Activated T-cell treated with anti-CD3 and anti-CD28 coated beads, Interleukin-2, amount 50 U/mL, for 72 hours (primary cell): ENCODE results near the gene NEURL2. TPM values are rescaled to one million over a fixed set of nuclear protein-coding genes. Genes with fewer than 3 reads are reported as not detected.
A peak's percentile ranks its signal among the peaks of the same experiment; 100 is the strongest.
"Not testable (repeated sequence)": the region's sequence is repeated elsewhere in the genome, so short reads cannot be mapped to it uniquely, and the experiment has no call there.

Experiments
- ATAC-seq, 2 donors: fragments of 150-1000 bp; cut with Tn5 transposase; replicated peaks in 1 of 2; 2 replicates each; pipeline ENCODE4 v1.10.0; 2021; ENCODE audit warnings: moderate library complexity in 2 of 2, mild to moderate bottlenecking in 1 of 2
- DNase-seq, 2 donors: peaks; one replicate each; pipeline ENCODE4 v3.0.0; 2021 to 2022; ENCODE audit warnings: mixed read lengths in 1 of 2
- H3K27ac Mint-ChIP-seq: one replicate; pipeline ENCODE4 v1.8.0; 2022; ENCODE audit warnings: mild to moderate bottlenecking, moderate library complexity, mixed read lengths
- H3K27me3 Mint-ChIP-seq: one replicate; pipeline ENCODE4 v1.8.0; 2022; ENCODE audit warnings: low read depth, mixed read lengths
- H3K36me3 Mint-ChIP-seq, 2 donors: one replicate each; pipeline ENCODE4 v1.8.0; 2022; ENCODE audit warnings: mixed read lengths in 2 of 2, mild to moderate bottlenecking in 1 of 2; ENCODE audit not compliant: insufficient read depth in 2 of 2
- H3K4me1 Mint-ChIP-seq: one replicate; pipeline ENCODE4 v1.8.0; 2022; ENCODE audit warnings: low read depth, mixed read lengths
- H3K4me3 Mint-ChIP-seq, 2 donors: one replicate each; pipeline ENCODE4 v1.8.0; 2022; ENCODE audit warnings: mild to moderate bottlenecking in 2 of 2, mixed read lengths in 2 of 2, moderate library complexity in 2 of 2
- H3K9me3 Mint-ChIP-seq, 2 donors: one replicate each; pipeline ENCODE4 v1.8.0; 2022; ENCODE audit warnings: mixed read lengths in 2 of 2
- total RNA-seq, 2 donors: library from RNA; stranded (reverse); gene quantifications; one replicate each; pipeline ENCODE4 v1.2.3, GENCODE V29; 2022

The NEURL2 gene
- total RNA-seq, 2 donors from 2014 or later, result 2.1 to 3.2 TPM

- Mint-ChIP-seq H3K27ac (no peak within 1 kb of the TSS), H3K4me1 (peaks cover 49% of the 10 kb centered on the region), H3K9me3 (no peaks in the 10 kb centered on the region), H3K36me3 (peaks cover 2 to 3% of the 10 kb centered on the region in 2 donors), H3K27me3 (no peaks in the 10 kb centered on the region), H3K4me3 (peak within 1 kb of the TSS in 1 of 2 donors; percentile 31)
- no peak for ATAC-seq
- no peak for DNase-seq
Observed at GRCh38 chr20:45887346-45887715, 3.7 kb downstream of the NEURL2 start, which contains the start of gene SPATA25. Gene SPATA25 (minus strand): TSS chr20:45887622. CDS start chr20:45887590, 32 bp downstream.

DNA sequence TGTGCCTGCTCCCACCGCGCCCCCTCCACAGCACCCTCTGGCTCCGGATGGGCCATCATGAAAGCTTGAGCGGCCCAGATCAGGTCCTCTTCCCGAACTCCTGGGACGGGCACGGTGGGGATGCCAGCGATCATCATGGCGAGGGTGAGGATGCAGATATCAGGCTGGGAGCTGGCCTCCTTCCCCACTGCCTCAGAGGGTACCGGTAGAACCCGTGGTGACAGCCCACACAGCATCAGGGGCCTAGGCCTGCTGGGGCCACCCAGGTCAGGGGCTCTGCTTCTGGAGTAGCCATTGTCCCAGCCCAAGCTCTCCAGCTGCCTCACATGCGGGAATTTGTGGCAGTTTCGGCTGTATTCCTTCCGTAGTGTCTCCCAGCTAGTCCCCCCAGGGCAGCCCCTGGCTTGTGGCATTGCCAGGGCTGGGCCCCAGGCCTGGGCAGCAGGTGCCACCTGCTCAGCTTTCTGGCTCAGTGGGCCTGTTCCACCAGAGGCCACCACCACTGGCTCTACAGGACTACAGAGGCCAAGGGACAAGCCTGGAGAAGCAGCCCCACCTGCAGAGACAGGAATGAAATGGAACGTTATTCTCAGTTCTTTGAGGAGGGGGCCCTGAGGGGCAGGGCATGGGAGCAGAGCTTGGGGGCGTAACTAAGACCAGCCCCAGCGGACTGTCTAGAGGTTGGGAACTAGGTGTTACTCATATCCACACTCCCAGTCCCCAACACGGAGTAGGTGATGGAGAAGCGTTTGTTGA, 4.2 kb downstream of the NEURL2 start:
- Mint-ChIP-seq H3K4me1 (peaks cover 49% of the 10 kb centered on the region), H3K27ac (no peak overlapping the region), H3K27me3 (no peaks in the 10 kb centered on the region), H3K4me3 (peak overlapping the region in 1 of 2 donors; percentile 31), H3K36me3 (peaks cover 2 to 3% of the 10 kb centered on the region in 2 donors), H3K9me3 (no peaks in the 10 kb centered on the region)
- DNase-seq (no peak), ATAC-seq (no peak)

DNA sequence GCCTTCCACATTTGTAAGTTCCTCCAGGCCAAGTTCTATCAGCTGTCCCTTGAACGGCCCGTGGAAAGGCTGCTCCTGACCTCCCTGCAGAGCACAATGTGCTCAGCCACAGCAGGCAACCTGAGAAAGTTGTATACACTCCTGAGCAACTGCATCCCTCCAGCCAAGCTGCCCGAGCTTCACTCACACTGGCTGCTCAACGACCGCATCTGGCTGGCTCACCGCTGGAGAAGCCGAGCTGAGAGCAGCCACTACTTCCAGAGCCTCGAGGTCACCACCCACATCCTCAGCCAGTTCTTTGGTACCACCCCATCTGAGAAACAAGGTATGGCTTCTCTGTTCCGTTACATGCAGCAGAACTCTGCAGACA, 7.9 kb downstream of the NEURL2 start:
- Mint-ChIP-seq H3K27me3 (no peaks in the 10 kb centered on the region), H3K9me3 (no peaks in the 10 kb centered on the region), H3K36me3 (peaks cover 2 to 5% of the 10 kb centered on the region in 2 donors), H3K4me3 (peak overlapping the region in 1 of 2 donors; percentile 36), H3K4me1 (peaks cover 49% of the 10 kb centered on the region), H3K27ac (no peak overlapping the region)
- no peak for ATAC-seq
- no peak for DNase-seq

DNA sequence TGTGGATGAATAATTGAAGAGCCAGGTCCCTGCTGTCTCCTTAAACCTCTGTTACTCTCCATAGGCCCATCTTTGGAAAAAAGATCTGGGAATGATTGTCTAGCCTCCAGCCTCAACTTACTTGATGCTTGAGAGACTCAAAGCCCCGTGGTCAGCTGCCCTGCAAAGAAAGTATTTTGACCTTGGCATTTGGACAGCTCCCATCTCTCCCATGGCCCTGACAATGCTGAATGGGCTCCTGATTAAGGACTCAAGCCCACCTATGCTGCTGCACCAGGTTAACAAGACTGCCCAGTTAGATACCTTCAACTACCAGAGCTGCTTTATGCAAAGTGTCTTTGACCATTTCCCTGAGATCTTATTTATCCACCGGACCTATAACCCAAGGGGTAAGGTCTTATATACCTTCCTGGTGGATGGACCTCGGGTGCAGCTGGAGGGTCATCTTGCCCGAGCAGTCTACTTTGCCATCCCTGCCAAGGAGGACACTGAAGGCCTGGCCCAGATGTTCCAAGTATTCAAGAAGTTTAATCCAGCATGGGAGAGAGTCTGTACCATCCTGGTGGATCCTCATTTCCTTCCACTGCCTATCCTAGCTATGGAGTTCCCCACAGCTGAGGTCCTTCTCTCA, 8.4 kb downstream of the NEURL2 start:
- peaks cover 2 to 5% of the 10 kb centered on the region in 2 donors for H3K36me3 Mint-ChIP-seq
- H3K27me3 Mint-ChIP-seq, result no peaks in the 10 kb centered on the region
- peaks cover 49% of the 10 kb centered on the region for H3K4me1 Mint-ChIP-seq
- ATAC-seq, result no peak
- no peak for DNase-seq
- H3K4me3 Mint-ChIP-seq, result peak overlapping the region; percentile 61 to 77
- peak overlapping the region; percentile 80 for H3K27ac Mint-ChIP-seq
- no peaks in the 10 kb centered on the region for H3K9me3 Mint-ChIP-seq

GRCh38 chr20:45880988-45881788, 9.8 kb downstream of the NEURL2 start, which contains the start of gene ZSWIM1:
Gene ZSWIM1 (plus strand): TSS chr20:45881227. CDS start chr20:45882593, 1,366 bp downstream.
- H3K4me3 Mint-ChIP-seq, result peak within 1 kb of the TSS; percentile 84 to 85
- H3K27me3 Mint-ChIP-seq, result no peaks in the 10 kb centered on the region
- DNase-seq (peak; percentile 97 to 99), ATAC-seq (peak; percentile 94 to 97)
- peaks cover 2 to 5% of the 10 kb centered on the region in 2 donors for H3K36me3 Mint-ChIP-seq
- H3K9me3 Mint-ChIP-seq, result no peaks in the 10 kb centered on the region
- H3K27ac Mint-ChIP-seq, result peak within 1 kb of the TSS; percentile 80
- peaks cover 49% of the 10 kb centered on the region for H3K4me1 Mint-ChIP-seq

GRCh38 chr20:45878076-45878761, 12.8 kb downstream of the NEURL2 start:
- no peak for DNase-seq
- Mint-ChIP-seq H3K27ac (no peak overlapping the region), H3K27me3 (no peaks in the 10 kb centered on the region), H3K36me3 (peaks cover 0 to 2% of the 10 kb centered on the region in 2 donors), H3K4me1 (peaks cover 25% of the 10 kb centered on the region), H3K4me3 (no peak overlapping the region), H3K9me3 (no peaks in the 10 kb centered on the region)
- no peak for ATAC-seq

DNA sequence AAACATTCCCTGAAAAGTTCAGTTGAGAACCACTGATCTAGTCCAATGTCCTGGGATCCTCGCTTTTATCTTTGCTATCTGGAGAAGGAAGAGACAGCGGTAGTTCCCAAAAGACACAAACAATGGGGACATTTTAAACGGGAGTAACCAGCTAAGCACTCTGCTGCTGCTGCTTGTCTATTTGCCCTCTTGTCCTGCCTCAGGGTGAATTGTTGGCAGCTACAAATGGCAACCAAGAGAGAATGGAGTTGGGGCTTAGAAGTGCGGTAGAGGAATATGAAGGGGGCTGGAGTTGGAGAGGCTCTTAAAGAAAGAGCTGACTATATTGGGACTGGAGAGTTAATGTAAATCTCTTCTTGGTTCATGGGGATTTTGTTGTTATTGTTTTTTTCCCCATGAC, 16.4 kb downstream of the NEURL2 start:
- ATAC-seq, result no peak
- no peaks in the 10 kb centered on the region for H3K9me3 Mint-ChIP-seq

GRCh38 chr20:45874104-45874481, 16.9 kb downstream of the NEURL2 start:
- not testable (repeated sequence) for H3K9me3 Mint-ChIP-seq, H3K4me3 Mint-ChIP-seq, H3K27ac Mint-ChIP-seq, H3K4me1 Mint-ChIP-seq, DNase-seq, ATAC-seq, H3K36me3 Mint-ChIP-seq, H3K27me3 Mint-ChIP-seq

More for the DNA sequence above, 16.4 kb downstream of the NEURL2 start:
- Mint-ChIP-seq H3K27ac (no peak overlapping the region), H3K36me3 (peaks cover 0 to 2% of the 10 kb centered on the region in 2 donors), H3K4me3 (no peak overlapping the region), H3K4me1 (no peaks in the 10 kb centered on the region), H3K27me3 (no peaks in the 10 kb centered on the region)
- no peak for DNase-seq

DNA sequence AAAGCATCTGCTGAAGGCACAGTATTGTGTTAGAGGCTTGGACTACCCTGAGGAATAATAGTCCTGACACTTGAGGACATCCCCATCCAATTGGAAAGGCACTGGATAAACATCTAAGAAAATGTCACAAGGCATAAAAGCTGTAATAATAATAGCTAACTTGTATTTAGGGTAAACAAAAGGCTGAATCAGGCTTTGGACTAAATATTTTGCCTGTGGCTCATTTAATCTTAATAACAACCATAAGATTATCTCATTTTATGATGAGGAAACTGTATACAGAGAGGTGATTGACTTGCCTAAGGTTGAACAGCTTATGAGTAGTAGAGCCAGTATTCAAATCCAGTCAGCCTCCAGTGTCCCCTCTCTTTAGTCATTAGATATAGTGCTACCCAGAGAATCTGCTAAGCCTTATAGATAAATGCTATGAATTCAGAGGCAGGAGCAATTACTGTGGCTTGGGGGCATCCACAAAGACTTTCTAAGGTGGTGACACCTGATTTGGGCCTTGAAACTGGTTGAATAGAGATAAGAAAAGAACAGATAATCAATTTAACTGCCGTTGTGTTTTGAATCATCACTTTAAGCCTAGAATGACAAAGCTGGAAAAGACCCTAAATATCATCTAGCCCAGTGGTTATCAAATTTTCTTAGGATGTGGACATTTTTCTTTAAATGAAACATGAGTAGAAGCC, 17.5 kb downstream of the NEURL2 start:
- H3K4me1 Mint-ChIP-seq, result no peaks in the 10 kb centered on the region
- ATAC-seq, result no peak
- no peaks in the 10 kb centered on the region for H3K9me3 Mint-ChIP-seq
- H3K27me3 Mint-ChIP-seq, result no peaks in the 10 kb centered on the region
- H3K4me3 Mint-ChIP-seq, result no peak overlapping the region
- no peak overlapping the region for H3K27ac Mint-ChIP-seq
- peaks cover 0 to 2% of the 10 kb centered on the region in 2 donors for H3K36me3 Mint-ChIP-seq
- DNase-seq, result no peak

GRCh38 chr20:45872626-45873025, 18.4 kb downstream of the NEURL2 start:
- Mint-ChIP-seq H3K27me3 (no peaks in the 10 kb centered on the region), H3K36me3 (peaks cover 0 to 2% of the 10 kb centered on the region in 2 donors), H3K27ac (no peak overlapping the region), H3K4me1 (no peaks in the 10 kb centered on the region), H3K9me3 (no peaks in the 10 kb centered on the region), H3K4me3 (no peak overlapping the region)
- no peak for DNase-seq
- no peak for ATAC-seq

DNA sequence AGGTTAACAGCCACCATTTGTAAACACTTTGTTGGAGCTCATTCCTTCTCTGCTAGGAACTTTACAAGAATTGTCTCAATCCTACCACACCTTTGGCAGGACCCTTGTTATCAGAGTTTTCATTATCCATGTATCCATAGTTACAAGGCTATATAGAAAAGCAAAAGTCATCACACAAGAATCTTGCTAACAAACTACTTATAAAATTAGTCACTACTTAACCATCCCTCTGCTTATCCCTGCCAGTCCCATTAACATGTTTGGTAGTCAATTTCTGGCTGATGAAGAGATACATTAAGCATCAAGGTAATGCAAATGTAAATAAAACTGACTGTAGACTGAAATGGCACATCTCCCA, 23.2 kb downstream of the NEURL2 start:
- H3K4me1 Mint-ChIP-seq, result no peaks in the 10 kb centered on the region
- no peak overlapping the region for H3K4me3 Mint-ChIP-seq
- DNase-seq (no peak), ATAC-seq (no peak)
- no peaks in the 10 kb centered on the region for H3K9me3 Mint-ChIP-seq
- no peak overlapping the region for H3K27ac Mint-ChIP-seq
- no peaks in the 10 kb centered on the region for H3K27me3 Mint-ChIP-seq
- peaks cover 0 to 2% of the 10 kb centered on the region in 2 donors for H3K36me3 Mint-ChIP-seq

DNA sequence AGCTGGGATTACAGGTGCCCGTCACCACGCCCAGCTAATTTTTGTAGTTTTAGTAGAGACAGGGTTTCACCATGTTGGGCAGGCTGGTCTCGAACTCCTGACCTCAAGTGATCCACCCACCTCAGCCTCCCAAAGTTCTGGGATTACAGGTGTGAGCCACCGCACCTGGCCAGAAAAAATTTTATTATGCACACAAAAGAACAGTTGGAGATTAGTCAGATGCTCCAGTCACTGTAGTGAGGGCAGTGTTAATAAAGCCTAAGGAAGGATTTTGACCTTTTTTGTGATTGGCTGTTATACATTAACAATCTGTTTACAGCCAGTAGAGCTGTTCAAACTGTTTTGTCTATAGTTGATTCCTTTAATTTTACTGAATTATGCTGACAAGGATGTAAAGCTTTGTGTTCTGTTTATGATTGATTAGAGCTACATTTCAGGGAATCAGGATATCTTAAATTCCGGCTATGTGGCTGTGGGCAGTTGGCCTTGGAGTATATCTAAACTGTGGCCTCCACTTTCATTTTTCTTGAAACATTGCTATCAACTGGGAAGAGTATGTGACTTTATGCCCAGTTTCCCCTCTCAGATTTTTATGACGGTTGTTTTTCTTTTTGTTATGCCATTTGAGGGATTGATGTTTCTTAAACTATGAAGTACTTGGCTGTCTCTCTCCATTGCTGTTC, 23.7 kb downstream of the NEURL2 start:
- no peaks in the 10 kb centered on the region for H3K4me1 Mint-ChIP-seq
- H3K27ac Mint-ChIP-seq, result no peak overlapping the region
- H3K4me3 Mint-ChIP-seq, result no peak overlapping the region
- ATAC-seq (no peak), DNase-seq (no peak)
- H3K27me3 Mint-ChIP-seq, result no peaks in the 10 kb centered on the region
- H3K36me3 Mint-ChIP-seq, result peaks cover 0 to under 1% of the 10 kb centered on the region in 2 donors
- no peaks in the 10 kb centered on the region for H3K9me3 Mint-ChIP-seq
